ENCODE measurements around the gene FBXW7.

FBXW7 gene

GRCh38 chr4:152380185-152380584 is 155.7 kb downstream of the FBXW7 start:
- Histone ChIP-seq H3K27ac (ENCODE audit: extremely low read depth, low read depth, low read length) (no peak overlapping the region), H3K4me3 (ENCODE audit: low read depth, low read length) (no peak overlapping the region), H3K9me3 (ENCODE audit: control insufficient read depth, insufficient read depth, low read depth, low read length) (no peaks in the 10 kb centered on the region), H3K4me1 (ENCODE audit: control insufficient read depth, insufficient read depth, low read length) (peaks cover 3% of the 10 kb centered on the region; the same call in 1 of the 2 replicates), H3K36me3 (ENCODE audit: control insufficient read depth in 2 of 2, insufficient read depth in 1 of 2, low read length in 2 of 2) (no peaks in the 10 kb centered on the region)
- CTCF ChIA-PET: interaction anchor here (0.6 to 0.7 kb wide), 2 partner anchors 40 to 66 kb away, joined by 5 read pairs; no protein-coding TSS in a partner anchor
- TF ChIP-seq ZNF157 (tag by site-specific recombination; IDR thresholded peaks at IDR 0.05): no peak
- no peak for TF ChIP-seq BCL6B (tag by site-specific recombination; IDR thresholded peaks at IDR 0.05)
- no peak for TF ChIP-seq YY1 (tag by site-specific recombination; IDR thresholded peaks at IDR 0.05)
- no peak for TF ChIP-seq HIC1 (tag by site-specific recombination; IDR thresholded peaks at IDR 0.05)
- TF ChIP-seq ZBTB7A (tag by site-specific recombination; IDR thresholded peaks at IDR 0.05; ENCODE audit: low read depth): no peak
- POLR2A ChIA-PET: no interaction called here

GRCh38 chr4:152374606-152375285 is 161.1 kb downstream of the FBXW7 start:
- ChIA-PET CTCF (interaction anchor here (0.6 kb wide), 1 partner anchor 360 kb away, joined by 3 read pairs; no protein-coding TSS in a partner anchor), POLR2A (no interaction called here)
- TF ChIP-seq ZBTB26 (tag by site-specific recombination; optimal IDR thresholded peaks at IDR 0.05): no peak
- TF ChIP-seq OSR2 (tag by site-specific recombination; IDR thresholded peaks at IDR 0.05): no peak
- TF ChIP-seq ZNF792 (tag by site-specific recombination; IDR thresholded peaks at IDR 0.05): no peak

GRCh38 chr4:152374153-152374552 is 161.7 kb downstream of the FBXW7 start:
- TF ChIP-seq ZNF529 (tag by site-specific recombination; IDR thresholded peaks at IDR 0.05; ENCODE audit: insufficient replicate concordance): no peak
- TF ChIP-seq ZNF555 (tag by site-specific recombination; conservative IDR thresholded peaks at IDR 0.05): no peak
- TF ChIP-seq ZBTB48 (tag by site-specific recombination; IDR thresholded peaks at IDR 0.05): no peak
- TF ChIP-seq GLI4 (tag by site-specific recombination; IDR thresholded peaks at IDR 0.05): no peak
- no peak for TF ChIP-seq ZNF423 (tag by site-specific recombination; IDR thresholded peaks at IDR 0.05)
- TF ChIP-seq ZNF76 (tag by site-specific recombination; IDR thresholded peaks at IDR 0.05; ENCODE audit: borderline replicate concordance, low read depth): no peak
- TF ChIP-seq ZSCAN16 (tag by site-specific recombination; IDR thresholded peaks at IDR 0.05): no peak
- TF ChIP-seq ZNF600 (tag by site-specific recombination; IDR thresholded peaks at IDR 0.05): no peak
- no peak for TF ChIP-seq ZFP37 (tag by site-specific recombination; IDR thresholded peaks at IDR 0.05)
- no peak for TF ChIP-seq ZNF324 (tag by site-specific recombination; IDR thresholded peaks at IDR 0.05)
- TF ChIP-seq ZNF707 (tag by site-specific recombination; IDR thresholded peaks at IDR 0.05): no peak
- TF ChIP-seq ZBTB6 (tag by site-specific recombination; IDR thresholded peaks at IDR 0.05): no peak
- TF ChIP-seq ZNF26 (tag by site-specific recombination; IDR thresholded peaks at IDR 0.05): no peak
- no peak for TF ChIP-seq PRDM1 (tag by site-specific recombination; IDR thresholded peaks at IDR 0.05)
- no peak for TF ChIP-seq ZBTB17 (tag by site-specific recombination; IDR thresholded peaks at IDR 0.05)
- TF ChIP-seq ZFHX2 (tag by site-specific recombination; conservative IDR thresholded peaks at IDR 0.05): no peak
- no peak for TF ChIP-seq ZNF677 (tag by site-specific recombination; IDR thresholded peaks at IDR 0.05)
- ChIA-PET POLR2A (no interaction called here), CTCF (interaction anchor here (0.6 kb wide), 2 partner anchors 361 to 1257 kb away, joined by 3 to 4 read pairs; no protein-coding TSS in a partner anchor)
- Histone ChIP-seq H3K4me1 (ENCODE audit: control insufficient read depth, insufficient read depth, low read length) (no peaks in the 10 kb centered on the region), H3K9me3 (ENCODE audit: control insufficient read depth, insufficient read depth, low read depth, low read length) (no peaks in the 10 kb centered on the region), H3K27ac (ENCODE audit: extremely low read depth, low read depth, low read length) (no peak overlapping the region), H3K4me3 (ENCODE audit: low read depth, low read length) (no peak overlapping the region), H3K36me3 (ENCODE audit: control insufficient read depth in 2 of 2, insufficient read depth in 1 of 2, low read length in 2 of 2) (no peaks in the 10 kb centered on the region)

More at GRCh38 chr4:152374606-152375285, 161.1 kb downstream of the FBXW7 start:
- Histone ChIP-seq H3K4me1 (ENCODE audit: control insufficient read depth, insufficient read depth, low read length) (no peaks in the 10 kb centered on the region), H3K9me3 (ENCODE audit: control insufficient read depth, insufficient read depth, low read depth, low read length) (no peaks in the 10 kb centered on the region), H3K4me3 (ENCODE audit: low read depth, low read length) (no peak overlapping the region), H3K36me3 (ENCODE audit: control insufficient read depth in 2 of 2, insufficient read depth in 1 of 2, low read length in 2 of 2) (no peaks in the 10 kb centered on the region), H3K27ac (ENCODE audit: extremely low read depth, low read depth, low read length) (no peak overlapping the region)
